ENCODE results near the gene FARS2.

DNA sequence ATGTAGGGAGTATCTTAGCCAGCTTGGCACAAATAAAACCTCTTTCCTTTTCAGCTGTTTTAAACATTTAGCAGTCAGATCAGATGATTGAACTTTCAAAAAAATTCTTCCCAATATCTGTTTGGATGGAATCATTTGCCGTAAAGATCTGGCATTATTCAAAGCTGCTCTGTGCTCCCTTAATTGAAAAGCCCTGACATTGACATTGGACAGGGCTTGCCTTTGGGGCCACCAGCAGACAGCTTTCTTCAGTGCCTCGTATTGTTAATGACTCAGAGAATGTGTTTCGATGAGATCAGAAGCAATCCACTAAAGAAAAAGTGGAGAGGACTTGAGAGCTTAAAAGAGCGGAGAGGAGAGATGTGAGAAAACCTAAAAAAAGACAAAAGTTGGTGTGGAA lies 401.9 kb downstream of the FARS2 start:
- TF ChIP-seq, protein P1, sequence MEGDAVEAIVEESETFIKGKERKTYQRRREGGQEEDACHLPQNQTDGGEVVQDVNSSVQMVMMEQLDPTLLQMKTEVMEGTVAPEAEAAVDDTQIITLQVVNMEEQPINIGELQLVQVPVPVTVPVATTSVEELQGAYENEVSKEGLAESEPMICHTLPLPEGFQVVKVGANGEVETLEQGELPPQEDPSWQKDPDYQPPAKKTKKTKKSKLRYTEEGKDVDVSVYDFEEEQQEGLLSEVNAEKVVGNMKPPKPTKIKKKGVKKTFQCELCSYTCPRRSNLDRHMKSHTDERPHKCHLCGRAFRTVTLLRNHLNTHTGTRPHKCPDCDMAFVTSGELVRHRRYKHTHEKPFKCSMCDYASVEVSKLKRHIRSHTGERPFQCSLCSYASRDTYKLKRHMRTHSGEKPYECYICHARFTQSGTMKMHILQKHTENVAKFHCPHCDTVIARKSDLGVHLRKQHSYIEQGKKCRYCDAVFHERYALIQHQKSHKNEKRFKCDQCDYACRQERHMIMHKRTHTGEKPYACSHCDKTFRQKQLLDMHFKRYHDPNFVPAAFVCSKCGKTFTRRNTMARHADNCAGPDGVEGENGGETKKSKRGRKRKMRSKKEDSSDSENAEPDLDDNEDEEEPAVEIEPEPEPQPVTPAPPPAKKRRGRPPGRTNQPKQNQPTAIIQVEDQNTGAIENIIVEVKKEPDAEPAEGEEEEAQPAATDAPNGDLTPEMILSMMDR (IDR thresholded peaks at IDR 0.05), result no peak
- TF ChIP-seq EZH2 (IDR thresholded peaks at IDR 0.05; ENCODE audit: borderline replicate concordance, insufficient read depth, low read depth, low read length, poor library complexity, severe bottlenecking), result no peak
